Smooth muscle cell (in vitro differentiated cells): ENCODE data around the gene TRAF3IP3. TPM values are rescaled to one million over a fixed set of nuclear protein-coding genes. Genes with fewer than 3 reads are reported as not detected.

Experiments
- DNase-seq: peaks from one replicate; lab custom pipeline; 2025; ENCODE audit not compliant: unreplicated experiment; lab: John Stamatoyannopoulos, UW
- H2AFZ ChIP-seq: fragments of 200-600 bp; sonication (generic); 2 replicates; pipeline ENCODE4 v1.6.0; 2016; ENCODE audit warnings: antibody characterized with exemption, low read depth, mild to moderate bottlenecking
- H3F3A ChIP-seq: fragments of 200-600 bp; sonication (generic); 2 replicates; pipeline ENCODE4 v1.6.0; 2017; ENCODE audit warnings: antibody characterized with exemption, low read depth
- H3K27ac ChIP-seq: fragments of 200-600 bp; sonication (generic); 2 replicates; pipeline ENCODE4 v1.5.1; 2016; ENCODE audit warnings: low read depth, mild to moderate bottlenecking
- H3K27me3 ChIP-seq: fragments of 200-600 bp; sonication (generic); 2 replicates; pipeline ENCODE4 v1.6.1; 2016; ENCODE audit warnings: low read depth, mild to moderate bottlenecking
- H3K36me3 ChIP-seq: fragments of 200-600 bp; sonication (generic); 2 replicates; pipeline ENCODE4 v1.5.1; 2016; ENCODE audit warnings: low read depth
- H3K4me1 ChIP-seq: fragments of 200-600 bp; sonication (generic); 2 replicates; pipeline ENCODE4 v1.5.1; 2016; ENCODE audit warnings: low read depth
- H3K4me2 ChIP-seq: fragments of 200-600 bp; sonication (generic); 2 replicates; pipeline ENCODE4 v1.6.0; 2016; ENCODE audit warnings: mild to moderate bottlenecking
- H3K4me3 ChIP-seq: fragments of 200-600 bp; sonication (generic); 2 replicates; pipeline ENCODE4 v1.5.1; 2016; ENCODE audit warnings: mild to moderate bottlenecking
- H3K79me2 ChIP-seq: fragments of 200-600 bp; sonication (generic); 2 replicates; pipeline ENCODE4 v1.6.0; 2016; ENCODE audit warnings: low read depth, mild to moderate bottlenecking
- H3K9ac ChIP-seq: fragments of 200-600 bp; sonication (generic); 2 replicates; pipeline ENCODE4 v1.6.0; 2016; ENCODE audit warnings: low read depth
- H3K9me3 ChIP-seq: fragments of 200-600 bp; sonication (generic); replicated peaks from 2 replicates; pipeline ENCODE4 v1.5.1; 2016; ENCODE audit warnings: low read depth
- H4K20me1 ChIP-seq: fragments of 200-600 bp; sonication (generic); 2 replicates; pipeline ENCODE4 v1.6.0; 2016; ENCODE audit warnings: low read depth
- CTCF ChIP-seq: fragments of 200-600 bp; sonication (generic); IDR thresholded peaks from 2 replicates; pipeline ENCODE4 v1.5.1; 2017; ENCODE audit warnings: borderline replicate concordance, mild to moderate bottlenecking, antibody characterized with exemption; ENCODE audit not compliant: insufficient read depth, poor library complexity, severe bottlenecking
- WGBS: methylation state at CpG from one replicate; pipeline ENCODE4 v1.1.7; 2016; ENCODE audit warnings: low lambda C conversion rate; 5-methylcytosine and 5-hydroxymethylcytosine counted together
- polyA plus RNA-seq: library from polyadenylated mRNA; unstranded; fragments of >200 nt; fragmentation: Nextera tagmentation; extraction: Ambion mirVana; gene quantifications from 2 replicates; pipeline ENCODE4 v1.2.1, GENCODE V29; 2016
- total RNA-seq: library from RNA; depleted of rRNA; stranded (reverse); fragments of >200 nt; gene quantifications from 2 replicates; pipeline ENCODE4 v1.2.3, GENCODE V29; 2014

Gene TRAF3IP3
- total and polyA plus RNA-seq, 2 experiments from 2014 or later, result 0.04 TPM; not detected in 1

DNA sequence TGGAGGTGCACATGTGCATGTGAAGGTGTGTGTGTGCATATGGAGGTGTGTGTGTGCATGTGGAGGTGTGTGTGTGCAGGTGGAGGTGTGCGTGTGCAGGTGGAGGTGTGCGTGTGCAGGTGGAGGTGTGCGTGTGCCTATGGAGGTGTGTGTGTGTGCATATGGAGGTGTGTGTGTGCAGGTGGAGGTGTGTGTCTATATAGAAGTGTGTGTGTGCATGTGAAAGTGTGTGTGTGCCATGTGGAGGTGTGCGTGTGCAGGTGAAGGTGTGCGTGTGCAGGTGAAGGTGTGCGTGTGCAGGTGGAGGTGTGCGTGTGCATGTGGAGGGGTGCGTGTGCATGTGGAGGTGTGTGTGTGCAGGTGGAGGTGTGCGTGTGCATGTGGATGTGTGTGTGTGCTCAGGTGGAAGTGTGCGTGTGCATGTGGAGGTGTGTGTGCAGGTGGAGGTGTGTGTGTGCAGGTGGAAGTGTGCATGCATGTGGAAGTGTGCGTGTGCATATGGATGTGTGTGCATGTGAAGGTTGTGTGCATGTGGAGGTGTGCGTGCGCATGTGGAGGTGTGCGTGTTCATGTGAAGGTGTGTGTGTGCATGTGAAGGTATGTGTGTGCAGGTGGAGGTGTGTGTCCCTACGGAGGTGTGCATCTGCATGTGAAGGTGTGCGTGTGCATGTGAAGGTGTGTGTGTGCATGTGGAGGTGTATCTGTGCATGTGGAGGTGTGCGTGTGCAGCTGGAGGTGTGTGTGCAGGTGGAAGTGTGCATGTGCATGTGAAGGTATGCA is 15.0 kb downstream of the TRAF3IP3 start:
- Histone ChIP-seq H3K27ac (no peak overlapping the region), H3K4me3 (no peak overlapping the region), H3K27me3 (no peaks in the 10 kb centered on the region), H3F3A (peaks cover 6% of the 10 kb centered on the region), H3K9me3 (no peaks in the 10 kb centered on the region), H2AFZ (no peak overlapping the region), H3K79me2 (no peaks in the 10 kb centered on the region), H4K20me1 (no peaks in the 10 kb centered on the region), H3K9ac (no peak overlapping the region), H3K4me1 (peaks cover 4% of the 10 kb centered on the region), H3K4me2 (no peak overlapping the region), H3K36me3 (no peaks in the 10 kb centered on the region)
- no peak for DNase-seq
- no peak for TF ChIP-seq CTCF
- WGBS, result 97% methylated on average over 17 of the region's 17 CpGs

- no peak for DNase-seq
- TF ChIP-seq CTCF, result no peak
- Histone ChIP-seq H3F3A (peaks cover 6% of the 10 kb centered on the region), H3K4me1 (peaks cover 4% of the 10 kb centered on the region), H3K27me3 (no peaks in the 10 kb centered on the region), H4K20me1 (no peaks in the 10 kb centered on the region), H3K9ac (no peak overlapping the region), H3K4me3 (no peak overlapping the region), H3K79me2 (no peaks in the 10 kb centered on the region), H3K27ac (no peak overlapping the region), H2AFZ (no peak overlapping the region), H3K36me3 (no peaks in the 10 kb centered on the region), H3K4me2 (peak overlapping the region; percentile 15), H3K9me3 (no peaks in the 10 kb centered on the region)
- 29% methylated on average over 6 of the region's 6 CpGs for WGBS
Measured at GRCh38 chr1:209772126-209772525, 16.3 kb downstream of the TRAF3IP3 start.

GRCh38 chr1:209774592-209774991 is 18.7 kb downstream of the TRAF3IP3 start:
- H3K9ac ChIP-seq, result no peak overlapping the region
- H3K36me3 ChIP-seq, result no peaks in the 10 kb centered on the region
- TF ChIP-seq CTCF, result no peak
- no peaks in the 10 kb centered on the region for H3K27me3 ChIP-seq
- H3K27ac ChIP-seq, result no peak overlapping the region
- H3K79me2 ChIP-seq, result no peaks in the 10 kb centered on the region
- WGBS, result 64% methylated on average over 1 of the region's 1 CpG
- no peaks in the 10 kb centered on the region for H3K9me3 ChIP-seq
- H3K4me1 ChIP-seq, result no peaks in the 10 kb centered on the region
- no peaks in the 10 kb centered on the region for H4K20me1 ChIP-seq
- no peak overlapping the region for H2AFZ ChIP-seq
- no peak overlapping the region for H3K4me2 ChIP-seq
- H3K4me3 ChIP-seq, result no peak overlapping the region
- DNase-seq, result no peak
- H3F3A ChIP-seq, result peaks cover 6% of the 10 kb centered on the region

- no peaks in the 10 kb centered on the region for H3K9me3 ChIP-seq
Measured at GRCh38 chr1:209775678-209776077, 19.8 kb downstream of the TRAF3IP3 start.

More at GRCh38 chr1:209775678-209776077, 19.8 kb downstream of the TRAF3IP3 start:
- H4K20me1 ChIP-seq, result no peaks in the 10 kb centered on the region
- H3K4me2 ChIP-seq, result no peak overlapping the region
- no peak overlapping the region for H3K4me3 ChIP-seq
- H3K9ac ChIP-seq, result no peak overlapping the region
- no peaks in the 10 kb centered on the region for H3K79me2 ChIP-seq
- WGBS, result 58% methylated on average over 2 of the region's 2 CpGs
- TF ChIP-seq CTCF, result no peak
- no peak for DNase-seq
- H3F3A ChIP-seq, result peaks cover under 1% of the 10 kb centered on the region
- H3K27ac ChIP-seq, result no peak overlapping the region
- H3K36me3 ChIP-seq, result no peaks in the 10 kb centered on the region
- H3K27me3 ChIP-seq, result no peaks in the 10 kb centered on the region
- H2AFZ ChIP-seq, result no peak overlapping the region
- no peaks in the 10 kb centered on the region for H3K4me1 ChIP-seq
